A673 (cell line): ENCODE results near the gene CPTP. TPM values are rescaled to one million over a fixed set of nuclear protein-coding genes. Genes with fewer than 3 reads are reported as not detected.
A peak's percentile ranks its signal among the peaks of the same experiment; 100 is the strongest.

Experiments
- microRNA-seq: library from miRNA; unstranded; fragments of <30 nt; microRNA quantifications from one replicate; pipeline ENCODE4 v1.2.0, GENCODE V29; 2021
- total RNA-seq: library from RNA; stranded (reverse); gene quantifications from 2 replicates; pipeline ENCODE4 v1.2.3, GENCODE V29; 2021

The CPTP gene
- total RNA-seq, 1 experiment from 2014 or later = 17.0 TPM

Small RNA genes within 50 kb of the gene (microRNA-seq; reads per million reads assigned to microRNA genes)
- gene MIR6726 = not detected
- gene MIR6727 = 3.0 reads per million, percentile 6 among the genes with 10 or more reads in this experiment
- 1.3 reads per million for gene MIR6808

Other genes with a start within 250 kb of the CPTP start
- gene C1orf159, start 208.7 kb upstream of the CPTP start, total RNA-seq = 26.8 and 28.4 TPM in 2 replicates
- gene TTLL10, start 150.9 kb upstream of the CPTP start, total RNA-seq = not detected in 2 replicates
- gene TNFRSF18, start 118.2 kb upstream of the CPTP start, total RNA-seq = 0.77 and 1.1 TPM in 2 replicates
- 0.80 and 1.5 TPM in 2 replicates for gene TNFRSF4, start 110.6 kb upstream of the CPTP start, total RNA-seq
- gene SDF4, start 92.8 kb upstream of the CPTP start, total RNA-seq = 121 and 133 TPM in 2 replicates
- 41.3 and 41.8 TPM in 2 replicates for gene B3GALT6, start 92.6 kb upstream of the CPTP start, total RNA-seq
- 2.9 and 4.4 TPM in 2 replicates for gene C1QTNF12, start 78.1 kb upstream of the CPTP start, total RNA-seq
- 86.4 and 92.8 TPM in 2 replicates for gene UBE2J2, start 50.9 kb upstream of the CPTP start, total RNA-seq
- 4.5 and 13.0 TPM in 2 replicates for gene SCNN1D, start 44.4 kb upstream of the CPTP start, total RNA-seq
- gene ACAP3, start 16.9 kb upstream of the CPTP start, total RNA-seq = 67.6 and 71.9 TPM in 2 replicates
- gene PUSL1, start 16.2 kb upstream of the CPTP start, total RNA-seq = 28.5 and 31.3 TPM in 2 replicates
- gene INTS11, start 142 bp upstream of the CPTP start, total RNA-seq = 156 and 182 TPM in 2 replicates
- 0.21 and 0.39 TPM in 2 replicates for gene TAS1R3, start 6.5 kb downstream of the CPTP start, total RNA-seq
- gene DVL1, start 24.6 kb downstream of the CPTP start, total RNA-seq = 48.0 and 58.1 TPM in 2 replicates
- gene MXRA8, start 33.8 kb downstream of the CPTP start, total RNA-seq = 0.55 and 0.73 TPM in 2 replicates
- 172 and 176 TPM in 2 replicates for gene AURKAIP1, start 50.4 kb downstream of the CPTP start, total RNA-seq
- 206 and 213 TPM in 2 replicates for gene CCNL2, start 74.5 kb downstream of the CPTP start, total RNA-seq
- 137 and 151 TPM in 2 replicates for gene MRPL20, start 82.5 kb downstream of the CPTP start, total RNA-seq
- not detected in 2 replicates for gene ANKRD65, start 96.5 kb downstream of the CPTP start, total RNA-seq
- 0.92 and 2.7 TPM in 2 replicates for gene VWA1, start 110.9 kb downstream of the CPTP start, total RNA-seq
- gene ATAD3C, start 124.9 kb downstream of the CPTP start, total RNA-seq = 0.22 and 0.39 TPM in 2 replicates
- gene ATAD3B, start 147.0 kb downstream of the CPTP start, total RNA-seq = 46.1 and 68.9 TPM in 2 replicates
- gene ATAD3A, start 187.4 kb downstream of the CPTP start, total RNA-seq = 83.1 and 92.7 TPM in 2 replicates
- gene TMEM240, start 215.8 kb downstream of the CPTP start, total RNA-seq = 6.8 and 9.1 TPM in 2 replicates